ENCODE results near the gene CYB5A. TPM values are rescaled to one million over a fixed set of nuclear protein-coding genes. Genes with fewer than 3 reads are reported as not detected.

Gene CYB5A
- total and polyA plus RNA-seq, 2 experiments from 2014 or later = 273 to 457 TPM

GRCh38 chr18:74281980-74282754, 9.6 kb downstream of the CYB5A start:
- H2AFZ ChIP-seq = peak overlapping the region; percentile 3
- H3K4me1 ChIP-seq (ENCODE audit: insufficient read depth) = peaks cover 57% of the 10 kb centered on the region
- H3K79me2 ChIP-seq = peaks cover 93% of the 10 kb centered on the region
- no peak overlapping the region for H3K4me3 ChIP-seq
- H3K36me3 ChIP-seq (replicated peaks; ENCODE audit: insufficient read depth, low read depth) = no peaks in the 10 kb centered on the region
- H3K9me2 ChIP-seq (replicated peaks; ENCODE audit: insufficient read depth) = no peaks in the 10 kb centered on the region
- 54% methylated on average over 12 of the region's 12 CpGs for WGBS (ENCODE audit: low lambda C conversion rate, missing lambda C conversion rate)
- peak overlapping the region; percentile 63 for H3K4me2 ChIP-seq
- TF ChIP-seq EZH2phosphoT487 (IDR thresholded peaks at IDR 0.05; ENCODE audit: low read depth, severe bottlenecking, unreplicated experiment) = no peak
- no peak for TF ChIP-seq CTCF (IDR thresholded peaks at IDR 0.05; ENCODE audit: poor library complexity)
- TF ChIP-seq EZH2 (IDR thresholded peaks at IDR 0.05; ENCODE audit: borderline replicate concordance) = no peak
- H3K27me3 ChIP-seq = no peaks in the 10 kb centered on the region
- H3K9me3 ChIP-seq (ENCODE audit: low read depth) = no peaks in the 10 kb centered on the region
- DNase-seq (ENCODE audit: low spot score) = no peak
- peak overlapping the region; percentile 88 for H3K27ac ChIP-seq
- peaks cover 4% of the 10 kb centered on the region for H4K20me1 ChIP-seq (ENCODE audit: insufficient read depth, poor library complexity, severe bottlenecking)

GRCh38 chr18:74281011-74281979, 10.5 kb downstream of the CYB5A start:
- H3K4me1 ChIP-seq (ENCODE audit: insufficient read depth) = peaks cover 64% of the 10 kb centered on the region
- peak overlapping the region; percentile 88 for H3K27ac ChIP-seq
- H2AFZ ChIP-seq = no peak overlapping the region
- peak overlapping the region; percentile 63 for H3K4me2 ChIP-seq
- WGBS (ENCODE audit: low lambda C conversion rate, missing lambda C conversion rate) = 54% methylated on average over 4 of the region's 4 CpGs
- peaks cover 93% of the 10 kb centered on the region for H3K79me2 ChIP-seq
- H3K9me2 ChIP-seq (replicated peaks; ENCODE audit: insufficient read depth) = no peaks in the 10 kb centered on the region
- peaks cover 4% of the 10 kb centered on the region for H4K20me1 ChIP-seq (ENCODE audit: insufficient read depth, poor library complexity, severe bottlenecking)
- no peaks in the 10 kb centered on the region for H3K27me3 ChIP-seq
- H3K9me3 ChIP-seq (ENCODE audit: low read depth) = no peaks in the 10 kb centered on the region
- no peaks in the 10 kb centered on the region for H3K36me3 ChIP-seq (replicated peaks; ENCODE audit: insufficient read depth, low read depth)
- TF ChIP-seq EZH2 (IDR thresholded peaks at IDR 0.05; ENCODE audit: borderline replicate concordance) (no peak), CTCF (IDR thresholded peaks at IDR 0.05; ENCODE audit: poor library complexity) (no peak), EZH2phosphoT487 (IDR thresholded peaks at IDR 0.05; ENCODE audit: low read depth, severe bottlenecking, unreplicated experiment) (no peak)
- no peak for DNase-seq (ENCODE audit: low spot score)
- no peak overlapping the region for H3K4me3 ChIP-seq

GRCh38 chr18:74278983-74279382, 12.8 kb downstream of the CYB5A start:
- TF ChIP-seq CTCF (IDR thresholded peaks at IDR 0.05; ENCODE audit: poor library complexity) = no peak
- TF ChIP-seq EZH2 (IDR thresholded peaks at IDR 0.05; ENCODE audit: borderline replicate concordance) = no peak
- TF ChIP-seq EZH2phosphoT487 (IDR thresholded peaks at IDR 0.05; ENCODE audit: low read depth, severe bottlenecking, unreplicated experiment) = no peak
- Histone ChIP-seq H3K4me1 (ENCODE audit: insufficient read depth) (peaks cover 57% of the 10 kb centered on the region), H3K27ac (peak overlapping the region; percentile 85)

More at GRCh38 chr18:74278983-74279382, 12.8 kb downstream of the CYB5A start:
- no peak for DNase-seq (ENCODE audit: low spot score)
- peaks cover 4% of the 10 kb centered on the region for H4K20me1 ChIP-seq (ENCODE audit: insufficient read depth, poor library complexity, severe bottlenecking)
- H3K36me3 ChIP-seq (replicated peaks; ENCODE audit: insufficient read depth, low read depth) = no peaks in the 10 kb centered on the region
- no peak overlapping the region for H3K4me3 ChIP-seq
- no peaks in the 10 kb centered on the region for H3K9me3 ChIP-seq (ENCODE audit: low read depth)
- H3K4me2 ChIP-seq = no peak overlapping the region
- no peaks in the 10 kb centered on the region for H3K27me3 ChIP-seq
- H2AFZ ChIP-seq = no peak overlapping the region
- peaks cover 94% of the 10 kb centered on the region for H3K79me2 ChIP-seq
- no peaks in the 10 kb centered on the region for H3K9me2 ChIP-seq (replicated peaks; ENCODE audit: insufficient read depth)
- 97% methylated on average over 7 of the region's 7 CpGs for WGBS (ENCODE audit: low lambda C conversion rate, missing lambda C conversion rate)

All from hepatocyte (in vitro differentiated cells).